Lower lobe of right lung (tissue), 2 donors: Measurements from ENCODE around the gene SKAP1. TPM values are rescaled to one million over a fixed set of nuclear protein-coding genes. Genes with fewer than 3 reads are reported as not detected.
"Not testable (repeated sequence)": the region's sequence is repeated elsewhere in the genome, so short reads cannot be mapped to it uniquely, and the experiment has no call there.

ENCODE experiments used
- ATAC-seq, 2 donors: fragments of 200-7000 bp; cut with Tn5 transposase; one replicate each; pipeline ENCODE4 v1.9.1; 2020 to 2022; ENCODE audit warnings: mild to moderate bottlenecking in 2 of 2, moderate library complexity in 2 of 2
- DNase-seq: peaks from one replicate; pipeline ENCODE4 v3.0.0-alpha.2; 2020
- H3K27ac ChIP-seq: fragments of 200-600 bp; one replicate; pipeline ENCODE4 v1.8.0; 2022
- H3K27me3 ChIP-seq: fragments of 200-600 bp; one replicate; pipeline ENCODE4 v1.8.0; 2022; ENCODE audit warnings: low read depth
- H3K36me3 ChIP-seq: fragments of 200-600 bp; one replicate; pipeline ENCODE4 v1.8.0; 2022; ENCODE audit warnings: mild to moderate bottlenecking
- H3K4me1 ChIP-seq: fragments of 200-600 bp; one replicate; pipeline ENCODE4 v1.8.0; 2022
- H3K4me3 ChIP-seq: fragments of 200-600 bp; one replicate; pipeline ENCODE4 v1.8.0; 2022; ENCODE audit warnings: mild to moderate bottlenecking
- H3K9me3 ChIP-seq: fragments of 200-600 bp; one replicate; pipeline ENCODE4 v1.8.0; 2022
- CTCF ChIP-seq: fragments of 200-600 bp; IDR thresholded peaks from one replicate; pipeline ENCODE4 v1.8.0; 2022; ENCODE audit warnings: antibody characterized with exemption, mild to moderate bottlenecking
- intact Hi-C: fragments of 100-400 bp; cut with DNase I; formaldehyde crosslinking; loops from one replicate; pipeline ENCODE4 v1.11.0; 2022
- total RNA-seq: library from RNA; stranded (reverse); fragmentation: NEBNext Ultra II Directional; extraction: Animal tissue kit (Norgen Biotek cat#: 25700); gene quantifications from one replicate; pipeline ENCODE4 v1.2.1, GENCODE V29; 2021
- donor health status: DM: no; HTN: yes; CAD: no; lungs with severe emphysema.

SKAP1 gene
- total RNA-seq, 1 donor from 2014 or later, result 6.4 TPM

GRCh38 chr17:48190871-48191270 lies 239.1 kb downstream of the SKAP1 start:
- no peak overlapping the region for H3K4me3 ChIP-seq
- intact Hi-C loops, result no loop called here
- no peak for ATAC-seq
- no peaks in the 10 kb centered on the region for H3K4me1 ChIP-seq
- peaks cover 5% of the 10 kb centered on the region for H3K27me3 ChIP-seq
- no peaks in the 10 kb centered on the region for H3K9me3 ChIP-seq
- no peak for DNase-seq
- H3K36me3 ChIP-seq, result no peaks in the 10 kb centered on the region
- TF ChIP-seq CTCF, result no peak
- no peak overlapping the region for H3K27ac ChIP-seq

GRCh38 chr17:48187872-48188608 lies 242.0 kb downstream of the SKAP1 start:
- intact Hi-C loops, result no loop called here
- no peak for ATAC-seq

GRCh38 chr17:48186317-48186716 lies 243.7 kb downstream of the SKAP1 start:
- H3K36me3 ChIP-seq, intact Hi-C loops, H3K9me3 ChIP-seq, H3K27ac ChIP-seq, H3K4me3 ChIP-seq, ATAC-seq, H3K27me3 ChIP-seq, H3K4me1 ChIP-seq, DNase-seq: not testable (repeated sequence)

More at GRCh38 chr17:48187872-48188608, 242.0 kb downstream of the SKAP1 start:
- Histone ChIP-seq H3K36me3 (no peaks in the 10 kb centered on the region), H3K27me3 (peaks cover 5% of the 10 kb centered on the region), H3K9me3 (no peaks in the 10 kb centered on the region), H3K27ac (no peak overlapping the region), H3K4me3 (no peak overlapping the region), H3K4me1 (no peaks in the 10 kb centered on the region)
- TF ChIP-seq CTCF, result no peak
- no peak for DNase-seq

- no peak for TF ChIP-seq CTCF
- intact Hi-C loops, result no loop called here
- no peaks in the 10 kb centered on the region for H3K4me1 ChIP-seq
- DNase-seq, result no peak
- no peak overlapping the region for H3K27ac ChIP-seq
- ATAC-seq, result no peak
- H3K36me3 ChIP-seq, result no peaks in the 10 kb centered on the region
- H3K27me3 ChIP-seq, result peaks cover 5% of the 10 kb centered on the region
- no peaks in the 10 kb centered on the region for H3K9me3 ChIP-seq
- no peak overlapping the region for H3K4me3 ChIP-seq
Observed at GRCh38 chr17:48184721-48185120, 245.3 kb downstream of the SKAP1 start.

- Histone ChIP-seq H3K36me3 (no peaks in the 10 kb centered on the region), H3K27ac (no peak overlapping the region), H3K4me1 (no peaks in the 10 kb centered on the region), H3K4me3 (no peak overlapping the region), H3K9me3 (no peaks in the 10 kb centered on the region), H3K27me3 (peaks cover 2% of the 10 kb centered on the region)
- ATAC-seq (no peak), DNase-seq (no peak)
- TF ChIP-seq CTCF, result no peak
- intact Hi-C loops, result no loop called here
Observed at GRCh38 chr17:48181653-48182052, 248.4 kb downstream of the SKAP1 start.

- DNase-seq, result no peak
- ATAC-seq, result no peak
- no peak overlapping the region for H3K4me3 ChIP-seq
- no peak for TF ChIP-seq CTCF
- H3K9me3 ChIP-seq, result no peaks in the 10 kb centered on the region
- no peaks in the 10 kb centered on the region for H3K4me1 ChIP-seq
- intact Hi-C loops, result no loop called here
- no peaks in the 10 kb centered on the region for H3K36me3 ChIP-seq
- H3K27ac ChIP-seq, result no peak overlapping the region
- H3K27me3 ChIP-seq, result no peaks in the 10 kb centered on the region
Observed at GRCh38 chr17:48180842-48181629, 249.0 kb downstream of the SKAP1 start.
